CD4-positive, alpha-beta T cell treated with Interleukin-15 for 4 hours (primary cell): ENCODE results near the gene KMT2A.
"Not testable (repeated sequence)": the region's sequence is repeated elsewhere in the genome, so short reads cannot be mapped to it uniquely, and the experiment has no call there.

Experiments used
- DNase-seq: peaks from one replicate; pipeline ENCODE4 v3.0.0-alpha.2; 2020; ENCODE audit warnings: low spot score

KMT2A gene

DNA sequence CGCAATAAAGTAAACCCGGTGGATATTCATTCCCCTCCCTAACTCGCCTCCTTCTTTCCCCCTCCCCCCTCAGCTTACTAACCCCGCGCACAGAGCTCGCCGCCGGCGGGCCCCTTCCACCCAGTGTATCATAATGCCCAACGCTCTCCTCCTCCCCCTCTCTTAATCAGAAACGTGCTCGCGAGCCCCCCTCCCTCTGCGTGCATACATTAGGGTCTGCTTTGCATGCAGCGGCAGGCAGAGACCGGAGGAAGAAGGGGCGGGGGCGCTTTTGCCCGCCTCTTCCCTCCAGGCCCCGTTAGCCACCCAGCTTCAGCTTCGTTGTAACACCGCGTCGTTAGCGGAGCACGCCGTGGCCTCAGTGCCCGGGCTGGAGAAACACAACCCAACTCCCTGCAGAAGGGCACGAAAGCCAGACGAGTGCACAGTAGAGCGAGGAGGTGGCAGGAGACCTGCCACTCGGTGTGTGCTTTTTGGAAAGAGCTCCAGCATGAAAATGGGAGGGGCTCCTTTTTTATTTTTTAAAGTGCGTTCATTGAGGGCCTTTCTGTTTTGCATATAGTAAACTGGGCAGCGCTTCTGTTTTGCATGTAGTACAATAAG, 901 bp upstream of the KMT2A start:
- peak; percentile 60 for DNase-seq

DNA sequence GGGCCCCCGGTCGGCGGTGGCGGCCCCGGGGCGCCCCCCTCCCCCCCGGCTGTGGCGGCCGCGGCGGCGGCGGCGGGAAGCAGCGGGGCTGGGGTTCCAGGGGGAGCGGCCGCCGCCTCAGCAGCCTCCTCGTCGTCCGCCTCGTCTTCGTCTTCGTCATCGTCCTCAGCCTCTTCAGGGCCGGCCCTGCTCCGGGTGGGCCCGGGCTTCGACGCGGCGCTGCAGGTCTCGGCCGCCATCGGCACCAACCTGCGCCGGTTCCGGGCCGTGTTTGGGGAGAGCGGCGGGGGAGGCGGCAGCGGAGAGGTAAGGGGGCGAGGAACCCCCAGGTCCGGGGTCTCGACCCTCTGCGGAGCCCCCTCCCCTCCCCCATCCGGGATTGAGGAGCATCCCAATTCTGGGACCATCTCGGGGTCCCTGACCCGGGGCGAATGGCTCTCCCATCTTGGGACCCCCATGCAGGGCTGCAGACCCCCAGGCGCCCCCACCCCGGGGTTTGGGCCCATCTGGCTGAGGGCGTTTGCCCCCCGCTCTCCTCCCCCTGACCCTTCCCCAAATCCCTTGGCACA, 431 bp downstream of the KMT2A start:
- DNase-seq = peak; percentile 39

GRCh38 chr11:118437208-118438125, 1.2 kb downstream of the KMT2A start:
- peak; percentile 33 for DNase-seq

- DNase-seq = peak; percentile 43
Observed at GRCh38 chr11:118438314-118438931, 2.1 kb downstream of the KMT2A start.

DNA sequence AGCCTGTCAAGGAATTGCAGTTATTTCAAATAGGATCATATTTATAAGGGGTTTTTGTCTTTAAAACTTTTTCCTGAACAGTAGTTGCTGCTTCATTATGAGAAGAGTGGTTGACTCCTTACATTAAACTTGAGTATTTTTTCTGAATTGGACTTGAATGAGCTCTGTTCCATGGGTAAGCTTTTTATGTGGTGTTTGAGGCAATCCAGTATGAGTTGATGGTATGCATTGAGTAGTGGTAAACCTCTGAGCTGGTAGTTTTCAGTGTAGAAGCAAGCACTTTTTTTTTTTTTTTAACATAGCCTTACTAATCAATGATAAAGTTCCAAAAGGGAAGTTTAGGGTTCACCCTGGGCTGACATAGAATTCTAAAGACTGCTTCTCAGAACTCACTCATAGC, 3.4 kb downstream of the KMT2A start:
- DNase-seq = no peak

DNA sequence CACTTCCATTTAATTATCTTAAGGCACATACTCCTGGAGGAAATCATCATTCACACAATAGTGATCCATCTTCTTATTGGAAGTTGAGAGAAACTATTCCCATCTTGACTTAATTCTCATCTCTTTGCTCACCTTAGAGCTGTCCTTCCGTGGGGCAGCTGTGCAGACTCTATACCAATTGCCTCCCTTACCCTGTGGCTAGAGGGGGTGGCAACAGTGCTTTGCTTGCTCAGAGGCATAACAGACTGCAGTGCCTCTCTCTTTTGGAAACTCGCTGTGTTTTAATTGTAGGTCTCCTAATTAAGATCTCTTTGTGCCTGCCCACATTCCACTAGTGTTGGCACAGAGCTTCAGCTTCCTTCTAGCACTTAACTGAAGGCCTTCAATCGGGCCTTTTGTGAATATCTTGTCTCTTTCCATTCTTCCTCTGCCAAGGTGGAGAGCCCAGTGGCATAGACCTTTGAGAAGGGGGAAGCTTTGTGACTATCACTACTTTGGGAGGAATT, 5.5 kb downstream of the KMT2A start:
- no peak for DNase-seq

DNA sequence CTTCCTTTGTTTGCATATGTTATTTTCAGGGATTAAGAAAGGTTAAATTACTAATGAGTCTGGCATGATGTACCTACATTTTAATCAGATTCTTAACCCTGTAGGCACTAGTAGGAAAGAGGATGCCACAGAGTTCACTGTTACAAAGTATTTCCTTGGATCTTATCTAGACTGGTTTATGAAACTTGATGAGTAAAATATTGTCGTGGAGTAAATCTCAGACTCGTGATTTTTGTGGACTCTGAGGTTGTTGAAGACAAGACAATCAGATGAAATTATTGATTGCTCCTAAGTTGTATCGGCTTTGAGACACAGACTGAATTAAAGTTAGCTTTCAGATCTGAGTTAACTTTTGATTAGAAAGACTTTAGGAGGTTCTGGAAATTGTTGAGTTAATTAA, 6.0 kb downstream of the KMT2A start:
- DNase-seq = no peak

GRCh38 chr11:118442908-118443589, 6.8 kb downstream of the KMT2A start:
- DNase-seq = no peak

DNA sequence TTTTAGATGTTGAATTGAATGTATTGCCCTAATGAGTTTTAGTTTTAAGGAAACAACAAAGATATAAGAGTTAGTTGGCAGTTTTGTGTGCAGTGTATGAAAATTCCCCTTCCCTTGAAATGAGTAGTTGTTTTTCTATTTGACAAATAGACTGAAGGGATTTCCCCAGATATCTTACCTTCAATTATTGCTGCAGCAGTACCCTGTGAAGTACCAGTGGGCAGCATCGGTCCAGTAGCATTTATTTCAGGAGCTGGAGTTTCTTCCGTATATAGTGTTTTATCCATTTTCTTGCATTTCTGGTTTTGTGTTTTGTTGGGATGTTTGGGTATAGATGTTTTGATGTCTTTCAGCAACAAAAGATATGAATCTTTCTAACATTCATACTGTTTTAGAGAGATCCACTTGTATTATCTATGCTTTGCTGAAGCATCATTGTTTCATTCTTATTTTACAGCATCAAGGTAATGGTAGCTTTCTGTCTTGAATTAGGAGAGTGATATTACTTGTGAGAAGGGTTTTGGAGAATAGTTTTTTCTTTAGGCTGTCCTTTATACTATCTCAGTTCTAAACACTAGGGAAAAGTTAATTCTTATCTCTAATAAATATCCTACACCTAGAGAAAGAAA, 7.4 kb downstream of the KMT2A start:
- DNase-seq = peak; percentile 23

- no peak for DNase-seq
Observed at GRCh38 chr11:118447423-118447822, 11.1 kb downstream of the KMT2A start.

GRCh38 chr11:118448294-118448693, 12.0 kb downstream of the KMT2A start:
- DNase-seq = no peak

DNA sequence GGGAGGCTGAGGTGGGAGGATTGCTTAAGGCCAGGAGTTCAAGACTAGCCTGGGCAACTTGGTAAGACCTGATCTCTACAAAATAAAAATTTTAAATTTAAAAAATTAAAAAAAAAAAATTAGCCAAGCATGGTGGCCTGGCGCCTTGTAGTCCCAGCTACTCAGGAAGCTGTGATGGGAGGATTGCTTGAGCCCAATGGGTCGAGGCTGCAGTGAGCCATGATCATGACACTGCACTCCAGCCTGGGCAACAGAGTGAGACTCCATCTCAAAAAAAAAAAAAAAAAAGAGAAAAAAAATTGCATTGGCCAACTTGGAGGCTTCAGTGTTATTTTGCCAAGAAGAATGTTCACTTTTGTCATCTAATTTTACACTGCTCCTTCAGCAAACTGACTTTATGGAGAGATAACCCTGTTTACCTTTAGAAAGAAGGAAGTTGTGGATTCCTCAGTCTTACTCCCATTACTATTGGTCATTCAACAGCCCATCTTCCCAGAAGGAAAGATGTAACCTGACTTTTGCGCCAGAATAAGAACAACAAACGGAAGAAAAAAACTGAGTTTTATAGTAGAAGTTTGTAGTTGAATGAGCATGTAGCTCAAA, 13.1 kb downstream of the KMT2A start:
- DNase-seq = no peak

DNA sequence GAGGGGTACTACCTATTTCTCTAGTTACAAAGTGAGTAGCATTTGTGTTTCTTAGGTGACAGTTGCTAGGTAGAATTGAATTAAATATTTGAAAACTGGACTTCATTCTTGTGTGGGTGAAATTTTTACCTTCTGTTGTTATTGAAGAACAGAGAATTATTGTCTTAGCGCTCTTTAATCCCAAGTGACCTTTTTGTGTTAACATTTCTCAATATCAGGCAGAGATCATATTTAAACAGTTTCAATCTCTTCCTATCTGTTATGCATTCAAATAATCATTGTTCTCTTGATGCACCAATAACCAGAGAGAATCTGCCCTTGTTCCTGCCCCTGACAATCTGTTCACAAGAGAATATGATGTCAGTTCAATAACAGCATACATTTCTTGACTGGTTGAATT, 14.2 kb downstream of the KMT2A start:
- DNase-seq = no peak

- DNase-seq = no peak
Observed at GRCh38 chr11:118462178-118462577, 25.9 kb downstream of the KMT2A start.

DNA sequence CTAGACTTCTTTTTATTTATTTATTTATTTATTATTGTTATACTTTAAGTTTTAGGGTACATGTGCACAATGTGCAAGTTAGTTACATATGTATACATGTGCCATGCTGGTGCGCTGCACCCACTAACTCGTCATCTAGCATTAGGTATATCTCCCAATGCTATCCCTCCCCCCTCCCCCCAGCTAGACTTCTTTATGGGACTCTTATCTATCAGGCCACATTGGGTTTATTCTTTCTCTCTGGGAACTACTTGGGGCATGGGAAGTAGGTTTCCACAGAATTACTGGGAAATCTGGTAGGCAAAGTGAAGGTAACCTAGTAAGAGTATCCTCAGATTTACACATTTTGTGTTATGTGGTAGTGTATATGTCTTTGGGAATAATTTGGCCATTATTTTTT, 32.7 kb downstream of the KMT2A start:
- DNase-seq = not testable (repeated sequence)

GRCh38 chr11:118471030-118471429, 34.7 kb downstream of the KMT2A start:
- DNase-seq = no peak

DNA sequence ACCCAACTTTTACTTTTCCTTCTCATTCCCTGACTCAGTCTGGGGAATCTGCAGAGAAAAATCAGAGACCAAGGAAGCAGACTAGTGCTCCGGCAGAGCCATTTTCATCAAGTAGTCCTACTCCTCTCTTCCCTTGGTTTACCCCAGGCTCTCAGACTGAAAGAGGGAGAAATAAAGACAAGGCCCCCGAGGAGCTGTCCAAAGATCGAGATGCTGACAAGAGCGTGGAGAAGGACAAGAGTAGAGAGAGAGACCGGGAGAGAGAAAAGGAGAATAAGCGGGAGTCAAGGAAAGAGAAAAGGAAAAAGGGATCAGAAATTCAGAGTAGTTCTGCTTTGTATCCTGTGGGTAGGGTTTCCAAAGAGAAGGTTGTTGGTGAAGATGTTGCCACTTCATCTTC, 37.2 kb downstream of the KMT2A start:
- no peak for DNase-seq

- no peak for DNase-seq
Observed at GRCh38 chr11:118476676-118477075, 40.4 kb downstream of the KMT2A start.

DNA sequence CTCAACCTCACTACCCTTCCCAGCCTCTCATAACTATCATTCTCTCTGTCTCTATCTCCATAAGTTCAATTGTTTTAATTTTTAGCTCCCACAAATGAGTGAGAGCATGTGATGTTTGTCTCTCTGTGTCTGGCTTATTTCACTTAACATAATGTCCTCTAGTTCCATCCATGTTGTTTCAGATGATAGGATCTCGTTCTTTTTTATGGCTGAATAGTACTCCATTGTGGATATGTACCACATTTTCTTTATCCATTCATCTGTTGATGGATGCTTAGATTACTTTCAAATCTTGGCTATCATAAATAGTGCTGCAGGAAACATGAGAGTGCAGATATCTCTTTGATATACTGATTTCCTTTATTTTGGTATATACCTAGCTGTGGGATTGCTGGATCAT, 44.9 kb downstream of the KMT2A start:
- DNase-seq = not testable (repeated sequence)

GRCh38 chr11:118484405-118484804, 48.1 kb downstream of the KMT2A start:
- no peak for DNase-seq

DNA sequence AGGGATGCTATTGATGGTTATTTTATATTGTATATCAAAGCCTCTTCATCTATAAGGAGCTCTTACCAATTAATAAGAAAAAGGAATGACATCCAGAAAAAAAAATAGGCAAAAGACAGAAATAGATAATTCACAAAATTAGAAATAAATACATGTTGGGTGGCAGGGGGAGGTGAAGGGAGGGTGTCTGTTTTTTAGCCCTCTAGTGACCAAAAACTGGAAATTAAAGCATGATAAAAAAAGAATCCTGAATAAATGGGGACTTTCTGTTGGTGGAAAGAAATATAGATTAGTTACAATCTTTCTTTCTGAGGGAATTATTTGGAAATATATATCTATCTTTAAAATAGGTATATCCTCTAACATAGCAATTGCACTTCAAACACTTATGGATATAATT, 49.0 kb downstream of the KMT2A start:
- DNase-seq = no peak
